GM23338 (cell line): ENCODE results near the gene APOBEC3B. TPM values are rescaled to one million over a fixed set of nuclear protein-coding genes. Genes with fewer than 3 reads are reported as not detected.
A peak's percentile ranks its signal among the peaks of the same experiment; 100 is the strongest.

Experiments
- ATAC-seq: fragments of 200-7000 bp; cut with Tn5 transposase; 3 replicates; pipeline ENCODE4 v1.9.1; 2020
- DNase-seq: peaks from one replicate; pipeline ENCODE4 v3.0.0-alpha.2; 2015; ENCODE audit warnings: low spot score
- H2AFZ ChIP-seq: fragments of 200-600 bp; sonication (generic); 2 replicates; pipeline ENCODE4 v1.8.0; 2016; ENCODE audit warnings: antibody characterized with exemption, mild to moderate bottlenecking, moderate library complexity
- H3F3A ChIP-seq: fragments of 200-600 bp; sonication (generic); replicated peaks from 2 replicates; pipeline ENCODE4 v1.8.0; 2017; ENCODE audit warnings: antibody characterized with exemption, mixed run types, low read depth
- H3K27ac ChIP-seq: fragments of 200-600 bp; sonication (generic); 2 replicates; pipeline ENCODE4 v1.6.1; 2016; ENCODE audit warnings: low read depth
- H3K27me3 ChIP-seq: fragments of 200-600 bp; sonication (generic); 2 replicates; pipeline ENCODE4 v1.8.0; 2016; ENCODE audit warnings: mild to moderate bottlenecking, mixed run types, moderate library complexity; ENCODE audit not compliant: insufficient read depth
- H3K36me3 ChIP-seq: fragments of 200-600 bp; sonication (generic); 2 replicates; pipeline ENCODE4 v1.8.0; 2016; ENCODE audit warnings: mild to moderate bottlenecking; ENCODE audit not compliant: insufficient read depth
- H3K4me1 ChIP-seq: fragments of 200-600 bp; sonication (generic); 2 replicates; pipeline ENCODE4 v1.8.0; 2016; ENCODE audit warnings: mild to moderate bottlenecking, moderate library complexity; ENCODE audit not compliant: insufficient read depth
- H3K4me2 ChIP-seq: fragments of 200-600 bp; sonication (generic); 2 replicates; pipeline ENCODE4 v1.7.1; 2017; ENCODE audit warnings: mixed run types
- H3K4me3 ChIP-seq: fragments of 200-600 bp; sonication (generic); 2 replicates; pipeline ENCODE4 v1.6.1; 2016; ENCODE audit warnings: mixed run types
- H3K79me2 ChIP-seq: fragments of 200-600 bp; sonication (generic); replicated peaks from 2 replicates; pipeline ENCODE4 v1.8.0; 2017; ENCODE audit warnings: mild to moderate bottlenecking; ENCODE audit not compliant: insufficient read depth
- H3K9me2 ChIP-seq: fragments of 200-600 bp; sonication (generic); 2 replicates; pipeline ENCODE4 v1.8.0; 2017; ENCODE audit not compliant: insufficient read depth
- H4K20me1 ChIP-seq: fragments of 200-600 bp; sonication (generic); replicated peaks from 2 replicates; pipeline ENCODE4 v1.8.0; 2017; ENCODE audit warnings: mild to moderate bottlenecking; ENCODE audit not compliant: insufficient read depth
- H3K27ac Mint-ChIP-seq: 2 replicates; pipeline ENCODE4 v1.8.0; 2020; ENCODE audit warnings: inconsistent platforms, mild to moderate bottlenecking, moderate library complexity, mixed read lengths
- H3K27me3 Mint-ChIP-seq: 3 replicates; pipeline ENCODE4 v1.8.0; 2022; ENCODE audit warnings: low read depth, mild to moderate bottlenecking, moderate library complexity, mixed read lengths, inconsistent platforms; ENCODE audit not compliant: insufficient read depth, poor library complexity
- H3K36me3 Mint-ChIP-seq: 3 replicates; pipeline ENCODE4 v1.8.0; 2021; ENCODE audit warnings: low read depth, mild to moderate bottlenecking, inconsistent platforms, moderate library complexity, mixed read lengths
- H3K4me1 Mint-ChIP-seq: 3 replicates; pipeline ENCODE4 v1.8.0; 2020; ENCODE audit warnings: mild to moderate bottlenecking, inconsistent platforms, mixed read lengths
- H3K4me3 Mint-ChIP-seq: 3 replicates; pipeline ENCODE4 v1.8.0; 2021; ENCODE audit warnings: moderate library complexity, mild to moderate bottlenecking, inconsistent platforms, mixed read lengths
- H3K9me3 Mint-ChIP-seq: 3 replicates; pipeline ENCODE4 v1.8.0; 2020; ENCODE audit warnings: moderate library complexity, mild to moderate bottlenecking, inconsistent platforms, mixed read lengths
- CREB1 ChIP-seq: fragments of 250-450 bp; sonication (Bioruptor Pico); IDR thresholded peaks from 2 replicates; pipeline ENCODE4 v1.5.0; 2020; ENCODE audit warnings: low read depth, mild to moderate bottlenecking, moderate library complexity
- EZH2 ChIP-seq: fragments of 200-600 bp; sonication (generic); IDR thresholded peaks from one replicate; pipeline ENCODE4 v1.8.0; 2017; ENCODE audit warnings: antibody characterized with exemption, mild to moderate bottlenecking, low read depth; ENCODE audit not compliant: unreplicated experiment
- EZH2phosphoT487 ChIP-seq: fragments of 200-600 bp; sonication (generic); IDR thresholded peaks from one replicate; pipeline ENCODE4 v1.8.1; 2018; ENCODE audit warnings: antibody characterized with exemption; ENCODE audit not compliant: unreplicated experiment
- JUNB ChIP-seq: IDR thresholded peaks from one replicate; pipeline ENCODE4 v1.6.1; 2016; ENCODE audit warnings: antibody characterized with exemption; ENCODE audit not compliant: unreplicated experiment
- NANOG ChIP-seq: IDR thresholded peaks from 2 replicates; pipeline ENCODE4 v1.6.1; 2016; ENCODE audit warnings: antibody characterized with exemption, borderline replicate concordance
- POLR2AphosphoS5 ChIP-seq: IDR thresholded peaks from 2 replicates; pipeline ENCODE4 v1.6.1; 2016; ENCODE audit warnings: antibody characterized with exemption, low read depth
- STAT1 ChIP-seq: IDR thresholded peaks from one replicate; pipeline ENCODE4 v1.6.1; 2016; ENCODE audit warnings: antibody characterized with exemption; ENCODE audit not compliant: unreplicated experiment
- ZNF114 ChIP-seq: fragments of 250-450 bp; sonication (Bioruptor Pico); IDR thresholded peaks from 2 replicates; pipeline ENCODE4 v1.5.0; 2020; ENCODE audit warnings: mild to moderate bottlenecking, moderate library complexity
- ZNF331 ChIP-seq: fragments of 250-450 bp; sonication (Bioruptor Pico); IDR thresholded peaks from 2 replicates; pipeline ENCODE4 v1.5.0; 2020; ENCODE audit warnings: low read depth, mild to moderate bottlenecking, moderate library complexity
- polyA plus RNA-seq: library from polyadenylated mRNA; unstranded; fragments of >200 nt; fragmentation: Nextera tagmentation; extraction: Ambion mirVana; gene quantifications from 2 replicates; pipeline ENCODE4 v1.2.1, GENCODE V29; 2016
- total RNA-seq: library from RNA; depleted of rRNA; stranded (reverse); fragments of >200 nt; shearing (Covaris generic); gene quantifications from 2 replicates; pipeline ENCODE4 v1.2.3, GENCODE V29; 2014
- TF ChIP-seq, protein P1 (sequence below): IDR thresholded peaks from one replicate; pipeline ENCODE4 v1.6.1; 2018; ENCODE audit warnings: antibody characterized with exemption; ENCODE audit not compliant: unreplicated experiment
- TF ChIP-seq, protein P2 (sequence below), 2 experiments: fragments of 200-600 bp in 1 of 2; sonication (generic) in 1 of 2; conservative IDR thresholded peaks; 2 replicates each; pipeline versions ENCODE4 v1.5.1 to v1.6.1; 2016 to 2017; ENCODE audit warnings: antibody characterized with exemption in 2 of 2, low read depth in 2 of 2, mild to moderate bottlenecking in 2 of 2, moderate library complexity in 1 of 2
- TF ChIP-seq, protein P3 (sequence below): IDR thresholded peaks from 2 replicates; pipeline ENCODE4 v1.6.1; 2016; ENCODE audit warnings: antibody characterized with exemption

The APOBEC3B gene
- total and polyA plus RNA-seq, 2 experiments from 2014 or later, result 7.0 to 9.2 TPM

DNA sequence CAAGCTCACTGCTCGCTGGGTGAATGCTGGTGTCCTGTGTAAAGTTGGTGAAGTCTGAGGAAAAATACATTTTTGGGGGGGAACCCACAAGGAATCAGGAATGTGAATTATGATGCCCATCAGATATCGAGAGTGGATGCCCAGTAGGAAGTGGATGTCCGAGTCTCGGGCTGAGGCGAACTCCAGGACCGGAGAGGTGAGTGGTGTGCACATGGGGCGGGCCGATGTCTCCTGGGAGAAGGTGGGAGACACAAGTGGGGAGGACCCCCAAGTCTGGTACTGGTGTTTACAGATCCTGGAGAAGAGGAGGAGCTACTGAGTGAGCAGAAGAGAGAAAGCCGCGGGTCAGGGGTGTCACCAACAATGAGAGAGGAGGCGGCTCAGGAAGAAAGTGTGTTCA, 43.9 kb upstream of the APOBEC3B start:
- Histone ChIP-seq H2AFZ (no peak overlapping the region), H3K4me1 (no peaks in the 10 kb centered on the region), H3K79me2 (no peaks in the 10 kb centered on the region), H4K20me1 (no peaks in the 10 kb centered on the region), H3K4me3 (no peak overlapping the region), H3K36me3 (no peaks in the 10 kb centered on the region), H3K4me2 (no peak overlapping the region), H3K27ac (no peak overlapping the region), H3F3A (no peaks in the 10 kb centered on the region), H3K27me3 (no peaks in the 10 kb centered on the region), H3K9me2 (no peaks in the 10 kb centered on the region)
- DNase-seq (no peak), ATAC-seq (no peak)
- H3K4me1 Mint-ChIP-seq, result 0 out of 3 replicates have a peak, but pooled peaks cover 5% of the 10 kb centered on the region
- H3K27me3 Mint-ChIP-seq, result peaks cover 8% of the 10 kb centered on the region
- H3K36me3 Mint-ChIP-seq, result no peaks in the 10 kb centered on the region
- no peaks in the 10 kb centered on the region; the same call in 2 of the 3 replicates for H3K9me3 Mint-ChIP-seq
- no peak for TF ChIP-seq NANOG
- no peak for TF ChIP-seq ZNF114 (CRISPR knock-in tag)
- no peak for TF ChIP-seq JUNB
- no peak for TF ChIP-seq ZNF331 (CRISPR knock-in tag)
- TF ChIP-seq, protein P1, sequence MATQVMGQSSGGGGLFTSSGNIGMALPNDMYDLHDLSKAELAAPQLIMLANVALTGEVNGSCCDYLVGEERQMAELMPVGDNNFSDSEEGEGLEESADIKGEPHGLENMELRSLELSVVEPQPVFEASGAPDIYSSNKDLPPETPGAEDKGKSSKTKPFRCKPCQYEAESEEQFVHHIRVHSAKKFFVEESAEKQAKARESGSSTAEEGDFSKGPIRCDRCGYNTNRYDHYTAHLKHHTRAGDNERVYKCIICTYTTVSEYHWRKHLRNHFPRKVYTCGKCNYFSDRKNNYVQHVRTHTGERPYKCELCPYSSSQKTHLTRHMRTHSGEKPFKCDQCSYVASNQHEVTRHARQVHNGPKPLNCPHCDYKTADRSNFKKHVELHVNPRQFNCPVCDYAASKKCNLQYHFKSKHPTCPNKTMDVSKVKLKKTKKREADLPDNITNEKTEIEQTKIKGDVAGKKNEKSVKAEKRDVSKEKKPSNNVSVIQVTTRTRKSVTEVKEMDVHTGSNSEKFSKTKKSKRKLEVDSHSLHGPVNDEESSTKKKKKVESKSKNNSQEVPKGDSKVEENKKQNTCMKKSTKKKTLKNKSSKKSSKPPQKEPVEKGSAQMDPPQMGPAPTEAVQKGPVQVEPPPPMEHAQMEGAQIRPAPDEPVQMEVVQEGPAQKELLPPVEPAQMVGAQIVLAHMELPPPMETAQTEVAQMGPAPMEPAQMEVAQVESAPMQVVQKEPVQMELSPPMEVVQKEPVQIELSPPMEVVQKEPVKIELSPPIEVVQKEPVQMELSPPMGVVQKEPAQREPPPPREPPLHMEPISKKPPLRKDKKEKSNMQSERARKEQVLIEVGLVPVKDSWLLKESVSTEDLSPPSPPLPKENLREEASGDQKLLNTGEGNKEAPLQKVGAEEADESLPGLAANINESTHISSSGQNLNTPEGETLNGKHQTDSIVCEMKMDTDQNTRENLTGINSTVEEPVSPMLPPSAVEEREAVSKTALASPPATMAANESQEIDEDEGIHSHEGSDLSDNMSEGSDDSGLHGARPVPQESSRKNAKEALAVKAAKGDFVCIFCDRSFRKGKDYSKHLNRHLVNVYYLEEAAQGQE, result no peak
- no peak for TF ChIP-seq POLR2AphosphoS5
- TF ChIP-seq CREB1 (CRISPR knock-in tag), result no peak
- no peak for TF ChIP-seq EZH2
- TF ChIP-seq STAT1, result no peak
- TF ChIP-seq EZH2phosphoT487, result no peak
- TF ChIP-seq, protein P2, sequence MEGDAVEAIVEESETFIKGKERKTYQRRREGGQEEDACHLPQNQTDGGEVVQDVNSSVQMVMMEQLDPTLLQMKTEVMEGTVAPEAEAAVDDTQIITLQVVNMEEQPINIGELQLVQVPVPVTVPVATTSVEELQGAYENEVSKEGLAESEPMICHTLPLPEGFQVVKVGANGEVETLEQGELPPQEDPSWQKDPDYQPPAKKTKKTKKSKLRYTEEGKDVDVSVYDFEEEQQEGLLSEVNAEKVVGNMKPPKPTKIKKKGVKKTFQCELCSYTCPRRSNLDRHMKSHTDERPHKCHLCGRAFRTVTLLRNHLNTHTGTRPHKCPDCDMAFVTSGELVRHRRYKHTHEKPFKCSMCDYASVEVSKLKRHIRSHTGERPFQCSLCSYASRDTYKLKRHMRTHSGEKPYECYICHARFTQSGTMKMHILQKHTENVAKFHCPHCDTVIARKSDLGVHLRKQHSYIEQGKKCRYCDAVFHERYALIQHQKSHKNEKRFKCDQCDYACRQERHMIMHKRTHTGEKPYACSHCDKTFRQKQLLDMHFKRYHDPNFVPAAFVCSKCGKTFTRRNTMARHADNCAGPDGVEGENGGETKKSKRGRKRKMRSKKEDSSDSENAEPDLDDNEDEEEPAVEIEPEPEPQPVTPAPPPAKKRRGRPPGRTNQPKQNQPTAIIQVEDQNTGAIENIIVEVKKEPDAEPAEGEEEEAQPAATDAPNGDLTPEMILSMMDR (conservative IDR thresholded peaks at IDR 0.05; ENCODE audit: low read depth in 2 of 2), result no peak
- no peak overlapping the region for H3K27ac Mint-ChIP-seq
- no peak overlapping the region; the same call in 2 of the 3 replicates for H3K4me3 Mint-ChIP-seq

DNA sequence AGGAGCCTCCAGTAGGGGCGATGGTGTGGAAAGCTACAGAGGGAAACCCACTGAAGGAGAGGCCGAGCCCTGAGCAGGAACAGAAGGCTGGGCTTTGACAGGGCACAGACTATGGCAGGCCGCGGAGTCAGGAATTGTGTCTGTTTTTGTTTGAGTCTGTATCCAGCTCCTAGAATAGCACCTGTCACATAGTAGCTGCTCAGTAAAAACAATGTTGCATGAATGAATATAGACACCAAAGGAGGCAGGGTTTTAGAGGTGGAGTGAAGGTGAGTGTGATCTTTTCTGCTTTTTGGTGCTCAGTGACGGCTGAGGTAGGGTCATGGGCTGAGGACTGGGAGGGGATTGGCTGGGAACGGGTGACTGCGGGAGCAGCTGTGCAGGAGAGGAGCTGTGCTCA, 43.2 kb upstream of the APOBEC3B start:
- Histone ChIP-seq H4K20me1 (peaks cover 3% of the 10 kb centered on the region; the same call in 1 of the 2 replicates), H3K4me2 (no peak overlapping the region), H2AFZ (no peak overlapping the region), H3K79me2 (no peaks in the 10 kb centered on the region), H3K27me3 (no peaks in the 10 kb centered on the region), H3K27ac (no peak overlapping the region), H3K4me1 (no peaks in the 10 kb centered on the region), H3K36me3 (no peaks in the 10 kb centered on the region), H3F3A (no peaks in the 10 kb centered on the region), H3K4me3 (no peak overlapping the region), H3K9me2 (no peaks in the 10 kb centered on the region)
- no peak for TF ChIP-seq CREB1 (CRISPR knock-in tag)
- TF ChIP-seq, protein P3, sequence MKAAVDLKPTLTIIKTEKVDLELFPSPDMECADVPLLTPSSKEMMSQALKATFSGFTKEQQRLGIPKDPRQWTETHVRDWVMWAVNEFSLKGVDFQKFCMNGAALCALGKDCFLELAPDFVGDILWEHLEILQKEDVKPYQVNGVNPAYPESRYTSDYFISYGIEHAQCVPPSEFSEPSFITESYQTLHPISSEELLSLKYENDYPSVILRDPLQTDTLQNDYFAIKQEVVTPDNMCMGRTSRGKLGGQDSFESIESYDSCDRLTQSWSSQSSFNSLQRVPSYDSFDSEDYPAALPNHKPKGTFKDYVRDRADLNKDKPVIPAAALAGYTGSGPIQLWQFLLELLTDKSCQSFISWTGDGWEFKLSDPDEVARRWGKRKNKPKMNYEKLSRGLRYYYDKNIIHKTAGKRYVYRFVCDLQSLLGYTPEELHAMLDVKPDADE, result no peak
- no peak for TF ChIP-seq ZNF331 (CRISPR knock-in tag)
- no peak for TF ChIP-seq ZNF114 (CRISPR knock-in tag)
- TF ChIP-seq JUNB, result no peak
- TF ChIP-seq STAT1, result no peak
- no peak for TF ChIP-seq NANOG
- Mint-ChIP-seq H3K4me3 (no peak overlapping the region), H3K36me3 (no peaks in the 10 kb centered on the region), H3K9me3 (no peaks in the 10 kb centered on the region; the same call in 2 of the 3 replicates), H3K27me3 (peaks cover 10% of the 10 kb centered on the region), H3K27ac (no peak overlapping the region), H3K4me1 (0 out of 3 replicates have a peak, but pooled peaks cover 5% of the 10 kb centered on the region)
- DNase-seq (no peak), ATAC-seq (peak; percentile 49; the same call in 2 of the 3 replicates)
